Adrenal gland (tissue), 5 donors: ENCODE data around the gene MBNL1.

ENCODE experiments used
- POLR2A ChIP-seq, 2 donors: fragments of 450-650 bp; IDR thresholded peaks; one replicate each; pipeline ENCODE4 v1.6.1; 2017; ENCODE audit warnings: antibody characterized with exemption in 2 of 2, mild to moderate bottlenecking in 2 of 2, moderate library complexity in 1 of 2
- TF ChIP-seq, protein P1 (sequence below), 6 experiments: fragments of 450-650 bp in 4 of 6; fragments of 200-600 bp in 2 of 6; sonication (generic) in 1 of 6; IDR thresholded peaks; 1 replicate in 5 of 6; 2 replicates in 1 of 6; pipeline versions ENCODE4 v1.5.1 to v1.8.0; 2016 to 2021; ENCODE audit warnings: antibody characterized with exemption in 6 of 6, mild to moderate bottlenecking in 2 of 6, moderate library complexity in 1 of 6
- donor health status: DM: no; HTN: no; CAD: no.

DNA sequence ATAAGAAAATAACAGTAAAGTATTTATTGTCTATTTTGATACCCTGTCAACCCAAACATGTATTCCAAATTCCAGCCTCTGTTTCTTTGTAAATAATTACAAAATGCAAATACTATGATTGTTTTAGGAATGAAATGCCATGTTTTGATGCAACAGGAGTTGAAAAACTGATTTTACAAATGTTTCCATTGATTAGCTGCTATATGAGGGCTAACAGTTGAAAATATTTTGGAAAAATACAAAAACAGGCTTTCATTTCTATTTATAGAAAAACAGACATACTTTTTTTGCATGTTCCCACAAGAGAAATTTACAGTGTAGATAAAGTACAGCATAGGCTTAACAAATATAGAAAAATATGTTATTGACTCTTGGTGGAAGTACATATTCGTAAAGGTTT lies 20.0 kb downstream of the MBNL1 start:
- TF ChIP-seq, protein P1, sequence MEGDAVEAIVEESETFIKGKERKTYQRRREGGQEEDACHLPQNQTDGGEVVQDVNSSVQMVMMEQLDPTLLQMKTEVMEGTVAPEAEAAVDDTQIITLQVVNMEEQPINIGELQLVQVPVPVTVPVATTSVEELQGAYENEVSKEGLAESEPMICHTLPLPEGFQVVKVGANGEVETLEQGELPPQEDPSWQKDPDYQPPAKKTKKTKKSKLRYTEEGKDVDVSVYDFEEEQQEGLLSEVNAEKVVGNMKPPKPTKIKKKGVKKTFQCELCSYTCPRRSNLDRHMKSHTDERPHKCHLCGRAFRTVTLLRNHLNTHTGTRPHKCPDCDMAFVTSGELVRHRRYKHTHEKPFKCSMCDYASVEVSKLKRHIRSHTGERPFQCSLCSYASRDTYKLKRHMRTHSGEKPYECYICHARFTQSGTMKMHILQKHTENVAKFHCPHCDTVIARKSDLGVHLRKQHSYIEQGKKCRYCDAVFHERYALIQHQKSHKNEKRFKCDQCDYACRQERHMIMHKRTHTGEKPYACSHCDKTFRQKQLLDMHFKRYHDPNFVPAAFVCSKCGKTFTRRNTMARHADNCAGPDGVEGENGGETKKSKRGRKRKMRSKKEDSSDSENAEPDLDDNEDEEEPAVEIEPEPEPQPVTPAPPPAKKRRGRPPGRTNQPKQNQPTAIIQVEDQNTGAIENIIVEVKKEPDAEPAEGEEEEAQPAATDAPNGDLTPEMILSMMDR (IDR thresholded peaks at IDR 0.05) = no peak
- TF ChIP-seq POLR2A (IDR thresholded peaks at IDR 0.05) = no peak
